Right forelimb (tissue), 1 donor: ENCODE results near the gene PPP2R2C.

Source experiments
- DNase-seq: peaks from one replicate; pipeline ENCODE4 v3.0.0-alpha.2; 2018

PPP2R2C gene

GRCh38 chr4:6339818-6340445 is 132.5 kb downstream of the PPP2R2C start:
- no peak for DNase-seq

- no peak for DNase-seq
These were observed 133.2 kb downstream of the PPP2R2C start for GRCh38 chr4:6338951-6339817.

- no peak for DNase-seq
These were observed 134.1 kb downstream of the PPP2R2C start for GRCh38 chr4:6338175-6338950.

- DNase-seq, result no peak
These were observed 135.0 kb downstream of the PPP2R2C start for GRCh38 chr4:6337331-6337935.

GRCh38 chr4:6336166-6336565 is 136.2 kb downstream of the PPP2R2C start:
- no peak for DNase-seq

GRCh38 chr4:6335040-6335590 is 137.3 kb downstream of the PPP2R2C start:
- DNase-seq, result no peak

GRCh38 chr4:6334203-6334887 is 138.1 kb downstream of the PPP2R2C start:
- no peak for DNase-seq

- DNase-seq, result no peak
These were observed 138.9 kb downstream of the PPP2R2C start for GRCh38 chr4:6333301-6334202.

- DNase-seq, result no peak
These were observed 139.8 kb downstream of the PPP2R2C start for GRCh38 chr4:6332669-6333050.

GRCh38 chr4:6332042-6332668 is 140.3 kb downstream of the PPP2R2C start:
- no peak for DNase-seq

GRCh38 chr4:6331468-6331867 is 140.9 kb downstream of the PPP2R2C start:
- no peak for DNase-seq

- DNase-seq, result no peak
These were observed 141.4 kb downstream of the PPP2R2C start for GRCh38 chr4:6331018-6331417.

- DNase-seq, result no peak
These were observed 142.0 kb downstream of the PPP2R2C start for GRCh38 chr4:6330384-6330767.

- no peak for DNase-seq
These were observed 142.7 kb downstream of the PPP2R2C start for GRCh38 chr4:6329478-6330383.

GRCh38 chr4:6328526-6328925 is 143.9 kb downstream of the PPP2R2C start:
- DNase-seq, result no peak

- peak; percentile 88 for DNase-seq
These were observed 145.0 kb downstream of the PPP2R2C start for GRCh38 chr4:6327220-6327917.

GRCh38 chr4:6326312-6327060 is 145.9 kb downstream of the PPP2R2C start:
- no peak for DNase-seq

- DNase-seq, result no peak
These were observed 146.6 kb downstream of the PPP2R2C start for GRCh38 chr4:6325788-6326290.
